Sigmoid colon (tissue), 7 donors: ENCODE data around the gene LRP2BP. TPM values are rescaled to one million over a fixed set of nuclear protein-coding genes. Genes with fewer than 3 reads are reported as not detected.

Source experiments
- DNase-seq: peaks from one replicate; pipeline ENCODE4 v3.0.0-alpha.2; 2019
- H3K27ac ChIP-seq, 4 donors: fragments of 200-600 bp; sonication (generic); one replicate each; pipeline ENCODE4 v1.5.1; 2016 to 2019; ENCODE audit warnings: mild to moderate bottlenecking in 1 of 4
- H3K27me3 ChIP-seq, 3 donors: fragments of 200-600 bp; sonication (generic); one replicate each; pipeline ENCODE4 v1.5.1; 2019; ENCODE audit warnings: mild to moderate bottlenecking in 1 of 3
- H3K36me3 ChIP-seq, 4 donors: fragments of 200-600 bp; sonication (generic); one replicate each; pipeline ENCODE4 v1.5.1; 2016 to 2019
- H3K4me1 ChIP-seq, 4 donors: fragments of 200-600 bp; sonication (generic); one replicate each; pipeline ENCODE4 v1.5.1; 2017 to 2019
- H3K4me3 ChIP-seq, 4 donors: fragments of 200-600 bp; sonication (generic); one replicate each; pipeline ENCODE4 v1.5.1; 2017 to 2019; ENCODE audit warnings: mild to moderate bottlenecking in 2 of 4, moderate library complexity in 1 of 4
- H3K9me3 ChIP-seq, 4 donors: fragments of 200-600 bp in 3 of 4; sonication (generic) in 3 of 4; one replicate each; pipeline versions ENCODE4 v1.5.1 to v1.6.1; 2013 to 2019
- CTCF ChIP-seq, 4 experiments: fragments of 450-650 bp in 3 of 4; fragments of 200-600 bp in 1 of 4; IDR thresholded peaks; one replicate each; pipeline ENCODE4 v1.5.1; 2016 to 2019; ENCODE audit warnings: antibody characterized with exemption in 4 of 4, mild to moderate bottlenecking in 3 of 4, moderate library complexity in 2 of 4
- EP300 ChIP-seq, 4 donors: sonication (generic); formaldehyde crosslinking; IDR thresholded peaks; one replicate each; pipeline ENCODE4 v1.6.1; 2017; ENCODE audit warnings: antibody characterized with exemption in 4 of 4
- POLR2A ChIP-seq, 2 donors: fragments of 450-650 bp; IDR thresholded peaks; one replicate each; pipeline ENCODE4 v1.6.1; 2016; ENCODE audit warnings: antibody characterized with exemption in 2 of 2, mild to moderate bottlenecking in 2 of 2, moderate library complexity in 2 of 2
- POLR2AphosphoS5 ChIP-seq, 4 donors: sonication (generic); formaldehyde crosslinking; IDR thresholded peaks; one replicate each; pipeline ENCODE4 v1.6.1; 2017; ENCODE audit warnings: antibody characterized with exemption in 4 of 4
- WGBS, 2 donors: extraction: QIAGEN DNeasy Blood & Tissue Kit; methylation state at CpG; one replicate each; pipeline ENCODE4 v1.1.7; 2013; 5-methylcytosine and 5-hydroxymethylcytosine counted together
- intact Hi-C: fragments of 100-400 bp; cut with DNase I; formaldehyde crosslinking; loops from one replicate; pipeline ENCODE4 v1.15.1; 2023
- polyA plus RNA-seq, 3 donors: library from polyadenylated mRNA; stranded (reverse); fragments of 200-250 nt; gene quantifications; one replicate each; pipeline ENCODE4 v1.2.3, GENCODE V29; 2013
- total RNA-seq, 4 donors: library from RNA; depleted of rRNA; stranded (reverse); fragments of >200 nt; gene quantifications; one replicate each; pipeline ENCODE4 v1.1.0, GENCODE V29; 2016
- donor health status: healthy with polysubstance abuse.
- donor health status: Bipolar disorder and iron deficiency.
- donor health status: healthy.

The LRP2BP gene
- total and polyA plus RNA-seq, 7 donors = 0.16 to 2.6 (median 1.8) TPM

DNA sequence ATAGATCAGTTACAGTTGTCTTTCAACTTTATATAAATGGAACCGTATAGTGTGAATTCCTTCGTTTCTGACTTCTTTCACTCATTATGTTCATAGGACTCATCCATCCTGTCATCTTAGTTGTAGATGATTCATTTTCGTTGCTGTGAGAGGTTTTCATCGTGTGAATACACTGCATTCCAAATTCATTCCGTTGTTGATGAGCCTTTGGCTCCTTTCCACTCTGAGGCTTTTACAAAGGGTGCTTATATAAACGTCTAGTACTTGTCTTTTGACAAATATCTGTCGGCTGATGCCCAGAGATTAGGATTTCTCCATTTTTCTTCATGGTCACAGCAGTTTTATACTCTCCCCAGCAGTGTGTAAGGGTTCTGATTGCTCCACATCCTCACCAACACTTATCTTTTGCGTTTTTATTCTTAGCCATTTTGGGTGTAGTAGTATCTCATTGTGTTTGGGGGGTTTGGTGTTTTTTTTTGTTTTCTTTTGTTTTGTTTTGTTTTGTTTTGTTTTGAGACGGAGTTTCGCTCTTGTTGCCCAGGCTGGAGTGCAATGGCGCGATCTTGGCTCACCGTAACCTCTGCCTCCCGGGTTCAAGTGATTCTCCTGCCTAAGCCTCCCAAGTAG is 48.6 kb downstream of the LRP2BP start:
- Histone ChIP-seq H3K27me3 (no peaks in the 10 kb centered on the region), H3K36me3 (peaks cover 0 to 22% (median 0%) of the 10 kb centered on the region in 4 donors), H3K4me1 (peaks cover 0 to 37% (median 23%) of the 10 kb centered on the region in 4 donors), H3K4me3 (no peak overlapping the region), H3K9me3 (no peaks in the 10 kb centered on the region), H3K27ac (peak overlapping the region in 3 of 4 donors; percentile 77 to 88 (median 82))
- TF ChIP-seq CTCF (IDR thresholded peaks at IDR 0.05) = no peak
- TF ChIP-seq POLR2AphosphoS5 (IDR thresholded peaks at IDR 0.05) = peak in 3 of 4 donors; percentile 8 to 51 (median 11)
- WGBS, 2 donors = 88 to 91% methylated on average over 14 of the region's 14 CpGs
- DNase-seq = no peak
- intact Hi-C loops = loop anchor here (2.0 to 10.0 kb wide), 2 partner anchors 48 to 202 kb away; partner anchors contain the start of genes LRP2BP and SLC25A4

- WGBS, 2 donors = 63 to 85% methylated on average over 6 of the region's 6 CpGs
Measured at GRCh38 chr4:185344743-185345538, 50.8 kb downstream of the LRP2BP start.

DNA sequence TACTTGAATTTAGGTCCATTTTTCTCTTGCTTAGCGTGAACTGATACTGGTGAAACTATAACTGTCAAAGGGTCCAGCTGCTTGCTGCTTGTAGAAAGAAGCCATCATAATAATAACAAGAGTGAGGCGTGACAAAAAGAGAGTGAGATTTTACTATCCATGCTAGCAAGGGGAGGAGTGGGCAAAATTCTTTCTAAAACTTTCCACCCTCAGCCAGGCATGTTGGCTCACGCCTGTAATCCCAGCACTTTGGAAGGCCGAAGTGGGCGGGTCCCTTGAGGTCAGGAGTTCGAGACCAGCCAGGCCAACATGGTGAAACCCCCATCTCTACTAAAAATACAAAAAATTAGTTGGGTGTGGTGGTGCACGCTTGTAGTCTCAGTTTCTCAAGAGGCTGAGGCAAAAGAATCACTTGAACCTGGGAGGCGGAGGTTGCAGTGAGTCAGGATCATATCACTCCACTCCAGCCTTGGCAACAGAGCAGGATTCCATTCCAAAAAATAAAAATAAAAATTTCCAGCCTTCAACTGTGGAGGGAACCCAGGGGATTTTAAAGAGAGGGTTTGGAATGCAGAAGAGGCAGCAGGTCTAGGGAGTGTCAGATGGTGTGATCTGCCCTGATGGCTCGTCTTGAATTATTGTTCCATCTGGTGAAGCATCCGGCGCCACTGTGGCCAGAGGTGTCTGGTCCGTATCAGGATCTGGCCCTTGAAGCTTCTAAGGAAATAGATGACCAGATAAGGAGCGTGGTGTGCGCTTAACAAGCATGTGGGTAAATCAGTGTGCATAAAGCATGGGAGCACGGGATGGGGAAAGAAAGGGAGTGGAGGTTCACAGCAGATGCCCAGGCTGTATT is 51.8 kb downstream of the LRP2BP start:
- no peaks in the 10 kb centered on the region for H3K27me3 ChIP-seq
- intact Hi-C loops = loop anchor here (2.0 to 10.0 kb wide), 2 partner anchors 135 to 199 kb away; partner anchors contain the start of genes SLC25A4 and SNX25
- H3K27ac ChIP-seq = peak overlapping the region; percentile 61 to 88 (median 80)
- peaks cover 0 to 11% (median 0%) of the 10 kb centered on the region in 4 donors for H3K36me3 ChIP-seq
- 84 to 90% methylated on average over 15 of the region's 15 CpGs for WGBS, 2 donors
- peaks cover 0 to 37% (median 23%) of the 10 kb centered on the region in 4 donors for H3K4me1 ChIP-seq
- DNase-seq = peak; percentile 93
- H3K9me3 ChIP-seq = no peaks in the 10 kb centered on the region
- H3K4me3 ChIP-seq = no peak overlapping the region
- TF ChIP-seq POLR2A (IDR thresholded peaks at IDR 0.05) (no peak), POLR2AphosphoS5 (IDR thresholded peaks at IDR 0.05) (peak; percentile 84 to 95 (median 94)), EP300 (IDR thresholded peaks at IDR 0.05) (peak; percentile 48 to 93 (median 85)), CTCF (IDR thresholded peaks at IDR 0.05) (no peak)

More at GRCh38 chr4:185344743-185345538, 50.8 kb downstream of the LRP2BP start:
- Histone ChIP-seq H3K27me3 (no peaks in the 10 kb centered on the region), H3K4me3 (no peak overlapping the region), H3K4me1 (peaks cover 0 to 37% (median 23%) of the 10 kb centered on the region in 4 donors), H3K36me3 (peaks cover 0 to 11% (median 0%) of the 10 kb centered on the region in 4 donors), H3K9me3 (no peaks in the 10 kb centered on the region), H3K27ac (peak overlapping the region; percentile 61 to 88 (median 80))
- DNase-seq = no peak
- intact Hi-C loops = loop anchor here (2.0 to 10.0 kb wide), 2 partner anchors 136 to 200 kb away; partner anchors contain the start of genes SLC25A4 and SNX25
- peak; percentile 29 to 70 (median 60) for TF ChIP-seq POLR2AphosphoS5 (IDR thresholded peaks at IDR 0.05)
- no peak for TF ChIP-seq CTCF (IDR thresholded peaks at IDR 0.05)

- TF ChIP-seq POLR2A (IDR thresholded peaks at IDR 0.05) (no peak), POLR2AphosphoS5 (IDR thresholded peaks at IDR 0.05) (no peak), EP300 (IDR thresholded peaks at IDR 0.05) (no peak), CTCF (IDR thresholded peaks at IDR 0.05) (no peak)
Measured at GRCh38 chr4:185341841-185342240, 53.9 kb downstream of the LRP2BP start.

More at GRCh38 chr4:185341841-185342240, 53.9 kb downstream of the LRP2BP start:
- Histone ChIP-seq H3K9me3 (no peaks in the 10 kb centered on the region), H3K36me3 (peaks cover 0 to 16% (median 0%) of the 10 kb centered on the region in 4 donors), H3K27me3 (no peaks in the 10 kb centered on the region), H3K4me3 (no peak overlapping the region), H3K27ac (peak overlapping the region in 1 of 4 donors; percentile 88), H3K4me1 (peaks cover 0 to 28% (median 18%) of the 10 kb centered on the region in 4 donors)
- no peak for DNase-seq
- intact Hi-C loops = loop anchor here (10.0 kb wide), 1 partner anchor 197 kb away; the partner anchor contains the start of gene SLC25A4
- 90 to 93% methylated on average over 6 of the region's 6 CpGs for WGBS, 2 donors
